Smooth muscle cell (in vitro differentiated cells): ENCODE results near the gene MSN. TPM values are rescaled to one million over a fixed set of nuclear protein-coding genes. Genes with fewer than 3 reads are reported as not detected.

Source experiments
- DNase-seq: peaks from one replicate; lab custom pipeline; 2025; ENCODE audit not compliant: unreplicated experiment; lab: John Stamatoyannopoulos, UW
- H2AFZ ChIP-seq: fragments of 200-600 bp; sonication (generic); 2 replicates; pipeline ENCODE4 v1.6.0; 2016; ENCODE audit warnings: antibody characterized with exemption, low read depth, mild to moderate bottlenecking
- H3F3A ChIP-seq: fragments of 200-600 bp; sonication (generic); 2 replicates; pipeline ENCODE4 v1.6.0; 2017; ENCODE audit warnings: antibody characterized with exemption, low read depth
- H3K27ac ChIP-seq: fragments of 200-600 bp; sonication (generic); 2 replicates; pipeline ENCODE4 v1.5.1; 2016; ENCODE audit warnings: low read depth, mild to moderate bottlenecking
- H3K27me3 ChIP-seq: fragments of 200-600 bp; sonication (generic); 2 replicates; pipeline ENCODE4 v1.6.1; 2016; ENCODE audit warnings: low read depth, mild to moderate bottlenecking
- H3K36me3 ChIP-seq: fragments of 200-600 bp; sonication (generic); 2 replicates; pipeline ENCODE4 v1.5.1; 2016; ENCODE audit warnings: low read depth
- H3K4me1 ChIP-seq: fragments of 200-600 bp; sonication (generic); 2 replicates; pipeline ENCODE4 v1.5.1; 2016; ENCODE audit warnings: low read depth
- H3K4me2 ChIP-seq: fragments of 200-600 bp; sonication (generic); 2 replicates; pipeline ENCODE4 v1.6.0; 2016; ENCODE audit warnings: mild to moderate bottlenecking
- H3K4me3 ChIP-seq: fragments of 200-600 bp; sonication (generic); 2 replicates; pipeline ENCODE4 v1.5.1; 2016; ENCODE audit warnings: mild to moderate bottlenecking
- H3K79me2 ChIP-seq: fragments of 200-600 bp; sonication (generic); 2 replicates; pipeline ENCODE4 v1.6.0; 2016; ENCODE audit warnings: low read depth, mild to moderate bottlenecking
- H3K9ac ChIP-seq: fragments of 200-600 bp; sonication (generic); 2 replicates; pipeline ENCODE4 v1.6.0; 2016; ENCODE audit warnings: low read depth
- H3K9me3 ChIP-seq: fragments of 200-600 bp; sonication (generic); replicated peaks from 2 replicates; pipeline ENCODE4 v1.5.1; 2016; ENCODE audit warnings: low read depth
- H4K20me1 ChIP-seq: fragments of 200-600 bp; sonication (generic); 2 replicates; pipeline ENCODE4 v1.6.0; 2016; ENCODE audit warnings: low read depth
- WGBS: methylation state at CpG from one replicate; pipeline ENCODE4 v1.1.7; 2016; ENCODE audit warnings: low lambda C conversion rate; 5-methylcytosine and 5-hydroxymethylcytosine counted together
- polyA plus RNA-seq: library from polyadenylated mRNA; unstranded; fragments of >200 nt; fragmentation: Nextera tagmentation; extraction: Ambion mirVana; gene quantifications from 2 replicates; pipeline ENCODE4 v1.2.1, GENCODE V29; 2016
- total RNA-seq: library from RNA; depleted of rRNA; stranded (reverse); fragments of >200 nt; gene quantifications from 2 replicates; pipeline ENCODE4 v1.2.3, GENCODE V29; 2014
- TF ChIP-seq, protein P1 (sequence below): fragments of 200-600 bp; sonication (generic); IDR thresholded peaks from 2 replicates; pipeline ENCODE4 v1.5.1; 2017; ENCODE audit warnings: borderline replicate concordance, mild to moderate bottlenecking, antibody characterized with exemption; ENCODE audit not compliant: insufficient read depth, poor library complexity, severe bottlenecking

The MSN gene
- total and polyA plus RNA-seq, 2 experiments from 2014 or later, result 355 to 416 TPM

DNA sequence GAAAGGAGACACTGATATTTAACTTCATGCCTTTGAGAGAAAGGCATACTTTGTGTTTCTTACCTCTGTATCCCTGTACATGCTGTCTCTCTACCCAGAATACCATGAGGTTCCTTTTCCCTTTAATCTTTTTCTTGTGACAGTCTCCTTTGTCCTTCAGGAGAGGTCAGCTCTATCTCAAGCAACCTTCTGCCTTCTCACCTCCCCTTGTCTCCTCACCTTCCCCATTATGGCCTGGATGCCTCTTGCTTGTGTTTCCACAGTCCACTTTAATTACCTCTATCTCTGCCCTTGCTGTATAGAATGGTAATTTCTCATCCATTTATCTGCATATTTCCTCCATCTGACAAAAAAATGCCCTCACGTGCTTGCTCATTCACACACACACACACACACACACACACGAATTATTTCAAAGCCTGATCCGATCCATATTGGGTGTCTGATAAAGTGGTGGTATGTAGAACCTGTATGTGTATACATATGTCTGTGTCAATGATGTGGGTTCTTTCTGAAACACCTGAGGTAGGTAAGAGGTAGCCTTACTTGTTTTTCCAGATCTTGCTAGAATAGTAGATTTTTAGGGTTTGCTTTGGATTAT, 28.5 kb downstream of the MSN start:
- H3K4me2 ChIP-seq, result peak overlapping the region; percentile 66
- no peak overlapping the region for H3K4me3 ChIP-seq

DNA sequence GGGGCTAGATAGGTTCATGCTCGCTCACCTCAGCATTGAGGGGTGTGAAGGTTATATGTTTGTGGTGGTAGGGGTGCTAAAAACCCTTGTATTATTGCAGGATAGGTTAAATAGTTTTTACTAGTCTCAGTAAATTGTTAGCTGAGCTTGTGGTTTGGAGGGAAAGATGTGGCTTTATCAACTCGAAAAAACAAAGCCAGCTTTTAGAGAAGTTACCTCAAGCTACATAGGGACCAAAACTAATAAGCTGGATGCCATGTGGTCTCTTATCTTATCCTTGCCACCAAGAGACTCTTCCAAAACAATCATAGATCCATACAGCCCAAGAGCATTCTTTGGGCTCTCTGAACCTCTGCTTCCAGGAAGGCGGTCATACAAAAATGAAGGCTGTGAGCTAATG, 29.2 kb downstream of the MSN start:
- Histone ChIP-seq H3K4me1 (peaks cover 18% of the 10 kb centered on the region), H3K36me3 (no peaks in the 10 kb centered on the region), H3K79me2 (peaks cover 74% of the 10 kb centered on the region), H3K9ac (no peak overlapping the region), H3K9me3 (no peaks in the 10 kb centered on the region), H2AFZ (no peak overlapping the region), H3K4me3 (no peak overlapping the region), H3K4me2 (peak overlapping the region; percentile 66), H3K27me3 (no peaks in the 10 kb centered on the region), H4K20me1 (peaks cover 89% of the 10 kb centered on the region), H3F3A (no peaks in the 10 kb centered on the region), H3K27ac (peak overlapping the region; percentile 91)
- WGBS, result 58% methylated on average over 3 of the region's 3 CpGs
- TF ChIP-seq, protein P1, sequence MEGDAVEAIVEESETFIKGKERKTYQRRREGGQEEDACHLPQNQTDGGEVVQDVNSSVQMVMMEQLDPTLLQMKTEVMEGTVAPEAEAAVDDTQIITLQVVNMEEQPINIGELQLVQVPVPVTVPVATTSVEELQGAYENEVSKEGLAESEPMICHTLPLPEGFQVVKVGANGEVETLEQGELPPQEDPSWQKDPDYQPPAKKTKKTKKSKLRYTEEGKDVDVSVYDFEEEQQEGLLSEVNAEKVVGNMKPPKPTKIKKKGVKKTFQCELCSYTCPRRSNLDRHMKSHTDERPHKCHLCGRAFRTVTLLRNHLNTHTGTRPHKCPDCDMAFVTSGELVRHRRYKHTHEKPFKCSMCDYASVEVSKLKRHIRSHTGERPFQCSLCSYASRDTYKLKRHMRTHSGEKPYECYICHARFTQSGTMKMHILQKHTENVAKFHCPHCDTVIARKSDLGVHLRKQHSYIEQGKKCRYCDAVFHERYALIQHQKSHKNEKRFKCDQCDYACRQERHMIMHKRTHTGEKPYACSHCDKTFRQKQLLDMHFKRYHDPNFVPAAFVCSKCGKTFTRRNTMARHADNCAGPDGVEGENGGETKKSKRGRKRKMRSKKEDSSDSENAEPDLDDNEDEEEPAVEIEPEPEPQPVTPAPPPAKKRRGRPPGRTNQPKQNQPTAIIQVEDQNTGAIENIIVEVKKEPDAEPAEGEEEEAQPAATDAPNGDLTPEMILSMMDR, result no peak
- no peak for DNase-seq

More for the DNA sequence above, 28.5 kb downstream of the MSN start:
- Histone ChIP-seq H3K9me3 (no peaks in the 10 kb centered on the region), H3K36me3 (no peaks in the 10 kb centered on the region), H3F3A (no peaks in the 10 kb centered on the region), H3K79me2 (peaks cover 74% of the 10 kb centered on the region), H4K20me1 (peaks cover 90% of the 10 kb centered on the region), H3K27me3 (no peaks in the 10 kb centered on the region), H3K9ac (no peak overlapping the region), H3K4me1 (peaks cover 18% of the 10 kb centered on the region), H3K27ac (peak overlapping the region; percentile 91), H2AFZ (no peak overlapping the region)
- TF ChIP-seq, protein P1, result no peak
- DNase-seq, result no peak
- 78% methylated on average over 3 of the region's 3 CpGs for WGBS

DNA sequence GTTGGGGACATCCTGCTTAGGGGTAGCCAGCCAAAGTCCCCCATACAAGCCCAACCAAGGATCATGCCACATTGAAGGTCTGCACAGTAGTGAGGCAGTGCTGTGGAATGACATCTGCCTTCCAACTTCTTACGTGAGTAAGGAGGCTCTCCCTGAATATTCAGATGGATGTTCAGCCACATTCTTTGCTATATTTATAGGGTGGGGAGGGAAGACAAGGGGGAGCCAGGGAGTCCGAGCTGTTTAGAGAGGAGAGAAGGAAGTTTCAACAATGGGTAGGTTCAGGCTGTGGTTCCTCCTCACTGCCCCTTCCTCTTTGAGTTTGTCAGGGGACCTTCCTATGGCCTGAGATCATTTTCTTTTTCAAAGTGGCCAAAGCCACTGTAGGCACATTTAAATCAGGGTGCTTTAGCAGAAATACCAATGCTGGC, 29.8 kb downstream of the MSN start:
- TF ChIP-seq, protein P1, result no peak
- Histone ChIP-seq H3K27me3 (no peaks in the 10 kb centered on the region), H3K4me2 (peak overlapping the region; percentile 66), H3K4me1 (peaks cover 18% of the 10 kb centered on the region), H3F3A (no peaks in the 10 kb centered on the region), H3K4me3 (no peak overlapping the region), H3K27ac (peak overlapping the region; percentile 91), H3K79me2 (peaks cover 74% of the 10 kb centered on the region), H3K36me3 (no peaks in the 10 kb centered on the region), H4K20me1 (peaks cover 83% of the 10 kb centered on the region), H3K9me3 (no peaks in the 10 kb centered on the region), H2AFZ (no peak overlapping the region), H3K9ac (peak overlapping the region; percentile 55)
- WGBS, result 63% methylated on average over 2 of the region's 2 CpGs
- no peak for DNase-seq
